Cardiac fibroblast (primary cell): ENCODE results near the gene LRGUK.

Experiments used
- DNase-seq, 2 donors: peaks; one replicate each; pipeline versions ENCODE4 v3.0.0 to v3.0.0-alpha.2; 2010; ENCODE audit warnings: low read depth in 2 of 2
- H3K4me3 ChIP-seq, 2 donors: replicated peaks in 1 of 2; 1 replicate in 1 of 2; 2 replicates in 1 of 2; pipeline ENCODE4 v1.5.1; 2011; ENCODE audit warnings: low read depth in 2 of 2, low read length in 2 of 2, mild to moderate bottlenecking in 2 of 2, moderate library complexity in 1 of 2
- CTCF ChIP-seq: IDR thresholded peaks from one replicate; pipeline ENCODE4 v1.5.1; 2011; ENCODE audit warnings: low read depth, mild to moderate bottlenecking, low read length, inconsistent platforms

The LRGUK gene

GRCh38 chr7:134126596-134126965, 559 bp upstream of the LRGUK start:
- H3K4me3 ChIP-seq, result peak overlapping the region; percentile 63 to 69
- no peak for TF ChIP-seq CTCF
- DNase-seq, result no peak

GRCh38 chr7:134128829-134129228, 1.7 kb downstream of the LRGUK start:
- TF ChIP-seq CTCF, result no peak
- no peak overlapping the region for H3K4me3 ChIP-seq
- DNase-seq, result no peak

GRCh38 chr7:134129856-134130523, 2.9 kb downstream of the LRGUK start:
- no peak for TF ChIP-seq CTCF
- no peak overlapping the region for H3K4me3 ChIP-seq
- DNase-seq, result no peak

GRCh38 chr7:134134004-134134403, 6.9 kb downstream of the LRGUK start:
- H3K4me3 ChIP-seq, result no peak overlapping the region
- TF ChIP-seq CTCF, result no peak
- DNase-seq, result no peak

GRCh38 chr7:134140889-134141867, 14.0 kb downstream of the LRGUK start:
- TF ChIP-seq CTCF, result peak; percentile 92
- peak; percentile 69 to 71 for DNase-seq
- H3K4me3 ChIP-seq, result no peak overlapping the region

- TF ChIP-seq CTCF, result no peak
- no peak overlapping the region for H3K4me3 ChIP-seq
- no peak for DNase-seq
Measured at GRCh38 chr7:134141868-134142264, 14.7 kb downstream of the LRGUK start.
